Neuronal stem cell (in vitro differentiated cells): ENCODE results near the gene RBM18.

Experiments
- DNase-seq: peaks from one replicate; pipeline ENCODE4 v3.0.0-alpha.2; 2013; ENCODE audit warnings: low spot score
- H2AFZ ChIP-seq: one replicate; pipeline ENCODE4 v1.6.1; 2013; ENCODE audit warnings: mild to moderate bottlenecking, low read length, inconsistent platforms
- H2AK5ac ChIP-seq: 2 replicates; pipeline ENCODE4 v1.6.1; 2013; ENCODE audit warnings: low read depth, mild to moderate bottlenecking, inconsistent platforms, low read length, moderate library complexity, mixed read lengths
- H2BK120ac ChIP-seq: 2 replicates; pipeline ENCODE4 v1.6.1; 2013; ENCODE audit warnings: low read depth, mild to moderate bottlenecking, inconsistent platforms, low read length, moderate library complexity, mixed read lengths
- H2BK12ac ChIP-seq: one replicate; pipeline ENCODE4 v1.6.1; 2013; ENCODE audit warnings: low read length, inconsistent platforms
- H2BK15ac ChIP-seq: 2 replicates; pipeline ENCODE4 v1.6.1; 2013; ENCODE audit warnings: mild to moderate bottlenecking, low read length, inconsistent platforms, mixed read lengths
- H2BK5ac ChIP-seq: one replicate; pipeline ENCODE4 v1.6.1; 2013; ENCODE audit warnings: inconsistent platforms, mild to moderate bottlenecking, low read length, moderate library complexity
- H3K14ac ChIP-seq: one replicate; pipeline ENCODE4 v1.6.1; 2013; ENCODE audit warnings: low read length, inconsistent platforms
- H3K18ac ChIP-seq: 2 replicates; pipeline ENCODE4 v1.6.1; 2013; ENCODE audit warnings: low read length, inconsistent platforms
- H3K23ac ChIP-seq: 2 replicates; pipeline ENCODE4 v1.6.1; 2013; ENCODE audit warnings: low read depth, mild to moderate bottlenecking, mixed read lengths, low read length, inconsistent platforms; ENCODE audit not compliant: poor library complexity
- H3K27ac ChIP-seq: replicated peaks from 3 replicates; pipeline ENCODE4 v1.5.1; 2013; ENCODE audit warnings: low read length, inconsistent platforms
- H3K27me3 ChIP-seq, 3 experiments: 2 replicates each; pipeline ENCODE4 v1.6.1; 2013; ENCODE audit warnings: low read length in 3 of 3, mild to moderate bottlenecking in 2 of 3, inconsistent platforms in 1 of 3, low read depth in 1 of 3, mixed read lengths in 1 of 3, moderate library complexity in 1 of 3; ENCODE audit not compliant: control insufficient read depth in 3 of 3, insufficient read depth in 3 of 3
- H3K36me3 ChIP-seq, 2 donors: replicated peaks in 1 of 2; 2 replicates each; pipeline ENCODE4 v1.6.1; 2013; ENCODE audit warnings: low read length in 2 of 2; ENCODE audit not compliant: control insufficient read depth in 2 of 2, insufficient read depth in 2 of 2
- H3K4ac ChIP-seq: 2 replicates; pipeline ENCODE4 v1.6.1; 2013; ENCODE audit warnings: inconsistent platforms, mild to moderate bottlenecking, low read length, moderate library complexity
- H3K4me1 ChIP-seq, 2 donors: 1 replicate in 1 of 2; 2 replicates in 1 of 2; pipeline ENCODE4 v1.6.1; 2013; ENCODE audit warnings: low read length in 2 of 2, low read depth in 1 of 2; ENCODE audit not compliant: control insufficient read depth in 2 of 2, insufficient read depth in 1 of 2
- H3K4me2 ChIP-seq: one replicate; pipeline ENCODE4 v1.6.1; 2013; ENCODE audit warnings: mild to moderate bottlenecking, low read length, inconsistent platforms; ENCODE audit not compliant: insufficient read depth, poor library complexity, severe bottlenecking
- H3K4me3 ChIP-seq, 2 donors: 2 replicates each; pipeline ENCODE4 v1.5.1; 2013; ENCODE audit warnings: low read length in 2 of 2, mild to moderate bottlenecking in 2 of 2, inconsistent platforms in 1 of 2, moderate library complexity in 1 of 2
- H3K79me1 ChIP-seq: one replicate; pipeline ENCODE4 v1.6.1; 2013; ENCODE audit warnings: low read depth, mild to moderate bottlenecking, inconsistent platforms, low read length, moderate library complexity
- H3K9ac ChIP-seq: one replicate; pipeline ENCODE4 v1.6.1; 2013; ENCODE audit warnings: mild to moderate bottlenecking, low read depth, low read length, inconsistent platforms; ENCODE audit not compliant: poor library complexity
- H3K9me3 ChIP-seq, 2 donors: replicated peaks in 1 of 2; 2 replicates each; pipeline versions ENCODE3 to v1.6.1; 2013; ENCODE audit warnings: low read length in 2 of 2, mild to moderate bottlenecking in 2 of 2, inconsistent platforms in 1 of 2, low read depth in 1 of 2, mixed read lengths in 1 of 2, moderate library complexity in 1 of 2; ENCODE audit not compliant: control insufficient read depth in 2 of 2, insufficient read depth in 1 of 2
- H4K8ac ChIP-seq: one replicate; pipeline ENCODE4 v1.6.1; 2013; ENCODE audit warnings: low read depth, mild to moderate bottlenecking, inconsistent platforms, low read length, moderate library complexity
- H4K91ac ChIP-seq: one replicate; pipeline ENCODE4 v1.6.1; 2013; ENCODE audit warnings: low read length, low read depth, mild to moderate bottlenecking, inconsistent platforms; ENCODE audit not compliant: poor library complexity
- WGBS, 2 donors: extraction: QIAGEN DNeasy Blood & Tissue Kit; methylation state at CpG; one replicate each; pipeline ENCODE4 v1.1.7; 2013; ENCODE audit warnings: missing lambda C conversion rate in 2 of 2, mixed read lengths in 1 of 2; ENCODE audit not compliant: insufficient read length in 2 of 2, insufficient replicate concordance in 1 of 2; ENCODE audit errors: extremely low coverage in 2 of 2; 5-methylcytosine and 5-hydroxymethylcytosine counted together

RBM18 gene

DNA sequence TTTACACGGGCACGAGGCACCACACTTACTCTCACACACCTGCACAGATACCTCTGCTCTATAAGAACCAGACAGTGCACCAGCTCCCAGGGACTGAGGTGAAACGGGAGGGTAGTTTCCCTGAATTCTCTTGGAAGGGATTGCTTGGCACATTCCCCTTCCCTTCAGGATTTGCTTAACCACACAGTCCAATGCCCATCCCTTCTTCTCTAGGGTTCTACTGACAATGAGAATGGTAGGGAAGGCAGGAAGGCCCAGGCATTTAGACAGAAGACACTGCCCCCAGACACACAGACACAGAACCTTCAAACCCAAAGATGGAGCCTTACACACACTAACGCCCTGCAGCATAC lies 35.2 kb downstream of the RBM18 start:
- Histone ChIP-seq H3K18ac (no peak overlapping the region), H3K14ac (no peak overlapping the region), H4K8ac (no peak overlapping the region), H2BK5ac (no peak overlapping the region), H3K27ac (no peak overlapping the region), H2BK15ac (no peak overlapping the region), H3K4me1 (peaks cover 5 to 11% of the 10 kb centered on the region in 2 donors), H2BK120ac (no peak overlapping the region), H2BK12ac (no peak overlapping the region), H3K9ac (no peak overlapping the region), H3K9me3 (peaks cover 0 to 3% of the 10 kb centered on the region in 2 donors), H4K91ac (no peak overlapping the region), H2AK5ac (no peak overlapping the region), H3K4me2 (no peak overlapping the region), H3K27me3 (peaks cover 43 to 97% (median 81%) of the 10 kb centered on the region in 3 experiments), H2AFZ (no peak overlapping the region), H3K4me3 (no peak overlapping the region), H3K23ac (no peak overlapping the region), H3K4ac (no peak overlapping the region), H3K79me1 (no peaks in the 10 kb centered on the region), H3K36me3 (no peaks in the 10 kb centered on the region)
- no CpG with 5 or more reads among the region's 4 CpGs for WGBS, 2 donors
- no peak for DNase-seq

DNA sequence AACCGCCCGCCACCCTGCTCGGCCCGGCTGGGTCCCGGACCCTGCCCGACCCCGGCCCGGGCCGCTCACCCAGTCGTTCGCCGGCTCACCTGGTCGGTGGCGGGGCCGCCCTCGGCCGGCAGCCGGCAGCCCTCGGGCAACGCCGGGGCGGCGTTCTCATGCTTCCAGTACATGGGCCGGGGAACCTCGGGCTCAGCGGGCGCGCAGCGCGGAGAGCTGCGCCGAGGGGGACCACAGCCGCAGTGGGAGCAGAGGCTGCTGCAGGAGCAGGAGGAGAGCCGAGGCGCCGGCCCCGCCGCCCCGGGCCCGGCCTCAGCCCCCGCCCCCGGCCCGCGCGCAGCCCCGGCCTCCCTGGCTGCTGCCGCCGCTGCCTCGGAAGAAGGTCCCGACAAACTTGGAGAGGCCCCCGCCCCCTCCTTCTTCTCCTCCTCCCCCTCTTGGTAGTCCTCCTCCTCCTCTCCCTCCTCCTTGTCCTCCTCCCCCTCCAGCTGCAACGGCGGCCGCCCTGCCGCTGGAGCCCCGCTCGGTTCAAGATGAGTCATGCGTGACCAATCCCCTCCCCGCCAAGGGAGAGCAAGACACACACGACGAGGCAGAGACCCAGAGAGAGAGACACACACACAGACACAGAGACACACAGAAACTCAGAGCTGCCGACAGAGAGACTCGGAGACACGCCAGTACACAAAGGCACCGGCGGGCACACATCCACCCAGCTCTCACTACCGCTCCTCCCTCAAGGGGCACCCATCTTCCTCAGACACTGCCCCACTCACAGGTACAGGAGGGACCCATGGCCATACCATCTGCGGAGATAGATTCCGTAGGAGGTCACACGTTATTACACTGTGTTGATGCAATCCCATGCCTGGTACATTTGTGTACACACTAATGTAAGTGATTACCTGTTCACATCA lies 35.8 kb downstream of the RBM18 start, which contains the start of gene LHX6:
Gene LHX6, minus strand, starts transcription at position 390 of the 917 bp plus-strand sequence. Its CDS starts 217 bp downstream, at position 173.
- no peak within 1 kb of the TSS for H3K4ac ChIP-seq
- H4K8ac ChIP-seq, result no peak within 1 kb of the TSS
- H3K27ac ChIP-seq, result no peak within 1 kb of the TSS
- H3K79me1 ChIP-seq, result no peaks in the 10 kb centered on the region
- H2AK5ac ChIP-seq, result no peak within 1 kb of the TSS
- H2BK120ac ChIP-seq, result no peak within 1 kb of the TSS
- H3K4me3 ChIP-seq, result peak within 1 kb of the TSS; percentile 16 to 62
- no peaks in the 10 kb centered on the region for H3K36me3 ChIP-seq
- no peak within 1 kb of the TSS for H2BK12ac ChIP-seq
- H3K18ac ChIP-seq, result no peak within 1 kb of the TSS
- peak within 1 kb of the TSS; percentile 27 for H3K9ac ChIP-seq
- DNase-seq, result no peak
- H2BK15ac ChIP-seq, result no peak within 1 kb of the TSS
- H3K4me2 ChIP-seq, result peak within 1 kb of the TSS; percentile 59
- peaks cover 45 to 97% (median 86%) of the 10 kb centered on the region in 3 experiments for H3K27me3 ChIP-seq
- WGBS, 2 donors, result no CpG with 5 or more reads among the region's 70 CpGs
- peaks cover 5 to 11% of the 10 kb centered on the region in 2 donors for H3K4me1 ChIP-seq
- H4K91ac ChIP-seq, result no peak within 1 kb of the TSS
- no peak within 1 kb of the TSS for H2BK5ac ChIP-seq
- peak within 1 kb of the TSS; percentile 81 for H2AFZ ChIP-seq
- peaks cover 0 to 3% of the 10 kb centered on the region in 2 donors for H3K9me3 ChIP-seq
- H3K14ac ChIP-seq, result no peak within 1 kb of the TSS
- peak within 1 kb of the TSS; percentile 25 for H3K23ac ChIP-seq

DNA sequence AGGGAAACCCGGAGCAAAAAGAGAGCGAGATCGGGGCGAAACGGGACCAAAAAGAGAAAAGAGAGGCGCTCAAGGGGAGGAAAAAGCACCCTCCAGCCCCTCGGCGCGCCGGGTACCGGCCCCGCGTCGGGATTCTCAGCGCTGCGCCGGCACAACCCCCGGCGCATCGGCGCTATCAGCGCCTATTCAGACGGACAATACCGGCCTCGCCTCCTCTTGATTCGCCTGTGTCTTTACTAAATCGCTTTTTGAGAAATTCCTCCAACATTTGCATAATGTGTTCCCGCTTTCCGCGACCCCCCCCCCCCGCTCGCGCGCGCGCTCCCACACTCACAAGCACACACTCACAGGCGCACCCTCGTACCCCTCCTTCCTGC lies 36.5 kb downstream of the RBM18 start:
- Histone ChIP-seq H2BK120ac (no peak overlapping the region), H4K91ac (no peak overlapping the region), H3K79me1 (no peaks in the 10 kb centered on the region), H3K23ac (peak overlapping the region; percentile 25), H3K18ac (no peak overlapping the region), H3K27ac (no peak overlapping the region), H3K27me3 (peaks cover 48 to 97% (median 92%) of the 10 kb centered on the region in 3 experiments), H2AK5ac (no peak overlapping the region), H4K8ac (no peak overlapping the region), H3K9me3 (peaks cover 0 to 3% of the 10 kb centered on the region in 2 donors), H2AFZ (peak overlapping the region; percentile 81), H3K4me3 (peak overlapping the region; percentile 16 to 62), H3K9ac (peak overlapping the region; percentile 27), H3K36me3 (no peaks in the 10 kb centered on the region), H3K4ac (no peak overlapping the region), H3K4me1 (peaks cover 5 to 11% of the 10 kb centered on the region in 2 donors), H2BK15ac (no peak overlapping the region), H3K4me2 (peak overlapping the region; percentile 59), H2BK12ac (no peak overlapping the region), H3K14ac (no peak overlapping the region), H2BK5ac (no peak overlapping the region)
- no CpG with 5 or more reads among the region's 38 CpGs for WGBS, 2 donors
- DNase-seq, result no peak

DNA sequence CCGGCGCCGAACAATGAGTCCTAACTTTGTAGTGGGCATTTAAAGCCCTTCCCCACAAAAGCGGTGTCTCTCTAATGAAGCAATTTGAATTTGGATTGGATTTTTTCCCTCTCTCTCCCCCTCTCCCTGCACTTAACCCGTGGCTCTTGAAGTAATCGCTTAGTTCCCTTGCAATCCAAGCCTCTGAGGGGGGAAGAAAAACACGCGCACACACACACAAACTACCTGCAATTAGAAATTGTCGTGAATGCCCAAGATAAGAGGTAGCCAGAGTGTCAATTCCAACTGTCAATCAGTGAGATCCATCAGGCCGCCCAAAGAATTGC lies 37.1 kb downstream of the RBM18 start:
- Histone ChIP-seq H2BK15ac (no peak overlapping the region), H2BK5ac (no peak overlapping the region), H2BK120ac (no peak overlapping the region), H3K4me2 (no peak overlapping the region), H3K79me1 (no peaks in the 10 kb centered on the region), H3K36me3 (no peaks in the 10 kb centered on the region), H3K27ac (no peak overlapping the region), H3K4me1 (peaks cover 5 to 11% of the 10 kb centered on the region in 2 donors), H2AK5ac (no peak overlapping the region), H4K91ac (no peak overlapping the region), H3K9ac (no peak overlapping the region), H2AFZ (no peak overlapping the region), H3K23ac (no peak overlapping the region), H3K4me3 (no peak overlapping the region), H3K9me3 (peaks cover 0 to 3% of the 10 kb centered on the region in 2 donors), H3K14ac (no peak overlapping the region), H3K27me3 (peaks cover 51 to 97% (median 95%) of the 10 kb centered on the region in 3 experiments), H3K18ac (no peak overlapping the region), H2BK12ac (no peak overlapping the region), H3K4ac (no peak overlapping the region), H4K8ac (no peak overlapping the region)
- no CpG with 5 or more reads among the region's 10 CpGs for WGBS, 2 donors
- DNase-seq, result no peak
